Natural killer cell (primary cell): Measurements from ENCODE around the gene REX1BD. TPM values are rescaled to one million over a fixed set of nuclear protein-coding genes. Genes with fewer than 3 reads are reported as not detected.
A peak's percentile ranks its signal among the peaks of the same experiment; 100 is the strongest.

ENCODE experiments used
- ATAC-seq, 3 donors: fragments of 150-1000 bp in 2 of 3; fragments of 200-7000 bp in 1 of 3; cut with Tn5 transposase; 1 replicate in 1 of 3; 2 replicates in 2 of 3; pipeline ENCODE4 v1.10.0; 2021; ENCODE audit warnings: mild to moderate bottlenecking in 2 of 3, moderate library complexity in 2 of 3
- DNase-seq, 2 donors: peaks; one replicate each; pipeline versions ENCODE4 v3.0.0 to v3.0.0-alpha.2; 2013 to 2021; ENCODE audit warnings: mixed read lengths in 1 of 2
- H3K27ac ChIP-seq: one replicate; pipeline ENCODE4 v1.5.1; 2013; ENCODE audit warnings: mild to moderate bottlenecking, low read length
- H3K27me3 ChIP-seq: one replicate; pipeline ENCODE4 v1.6.1; 2013; ENCODE audit warnings: low read length; ENCODE audit not compliant: control insufficient read depth, insufficient read depth
- H3K36me3 ChIP-seq: one replicate; pipeline ENCODE4 v1.6.1; 2013; ENCODE audit warnings: low read length; ENCODE audit not compliant: control insufficient read depth, insufficient read depth
- H3K4me1 ChIP-seq: one replicate; pipeline ENCODE4 v1.6.1; 2013; ENCODE audit warnings: low read length; ENCODE audit not compliant: control insufficient read depth, insufficient read depth
- H3K4me3 ChIP-seq: one replicate; pipeline ENCODE4 v1.5.1; 2013; ENCODE audit warnings: low read length
- H3K9me3 ChIP-seq: one replicate; pipeline ENCODE4 v1.6.1; 2013; ENCODE audit warnings: low read length; ENCODE audit not compliant: control insufficient read depth, insufficient read depth
- H3K27ac Mint-ChIP-seq, 2 donors: one replicate each; pipeline ENCODE4 v1.8.0; 2022; ENCODE audit warnings: mild to moderate bottlenecking in 2 of 2, mixed read lengths in 2 of 2, moderate library complexity in 1 of 2
- H3K27me3 Mint-ChIP-seq, 2 donors: one replicate each; pipeline ENCODE4 v1.8.0; 2022; ENCODE audit warnings: low read depth in 2 of 2, mixed read lengths in 2 of 2
- H3K36me3 Mint-ChIP-seq: one replicate; pipeline ENCODE4 v1.8.0; 2022; ENCODE audit warnings: mixed read lengths
- H3K4me1 Mint-ChIP-seq, 2 donors: one replicate each; pipeline ENCODE4 v1.8.0; 2022; ENCODE audit warnings: mixed read lengths in 2 of 2
- H3K4me3 Mint-ChIP-seq: one replicate; pipeline ENCODE4 v1.8.0; 2022; ENCODE audit warnings: mild to moderate bottlenecking, moderate library complexity, mixed read lengths
- H3K9me3 Mint-ChIP-seq, 2 donors: one replicate each; pipeline ENCODE4 v1.8.0; 2022; ENCODE audit warnings: mixed read lengths in 2 of 2
- WGBS: methylation state at CpG from one replicate; pipeline ENCODE4 v1.1.7; 2013; ENCODE audit warnings: missing lambda C conversion rate; ENCODE audit not compliant: insufficient coverage; 5-methylcytosine and 5-hydroxymethylcytosine counted together
- intact Hi-C: fragments of 100-400 bp; cut with micrococcal nuclease; formaldehyde crosslinking; loops from one replicate; pipeline ENCODE4 v1.14.2; 2022
- total RNA-seq, 4 donors: library from RNA; stranded (reverse); fragments of 120-200 nt in 1 of 4; gene quantifications; one replicate each; pipeline versions ENCODE4 v1.2.3 to v1.2.4, GENCODE V29; 2013 to 2022
- TF ChIP-seq, protein P1 (sequence below): fragments of 200-600 bp; IDR thresholded peaks from one replicate; pipeline ENCODE4 v1.8.0; 2022; ENCODE audit warnings: antibody characterized with exemption

The REX1BD gene
- total RNA-seq, 3 donors from 2014 or later (not counting 1 experiment from before 2014, with no cell fraction given), result 80.6 to 86.9 (median 85.3) TPM

DNA sequence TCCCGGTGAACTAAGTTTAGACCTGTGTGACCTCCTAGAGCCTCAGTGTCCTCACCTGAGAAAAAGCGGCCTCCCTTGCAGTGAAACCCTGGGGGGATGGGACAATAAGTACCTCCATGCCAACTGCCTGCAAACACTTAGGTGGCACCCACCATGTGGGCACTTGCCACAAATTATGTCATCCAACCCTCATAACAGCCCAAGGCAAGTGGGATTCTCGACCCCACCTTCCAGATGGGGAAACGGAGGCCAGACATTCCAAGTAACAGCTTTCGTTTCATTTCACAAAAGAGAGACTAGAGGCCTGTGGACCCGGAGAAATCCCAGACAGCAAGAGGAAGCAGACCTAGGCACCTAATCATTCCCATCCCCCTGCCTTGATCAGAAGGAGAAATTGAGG is 6.9 kb downstream of the REX1BD start:
- Mint-ChIP-seq H3K9me3 (no peaks in the 10 kb centered on the region), H3K27me3 (no peaks in the 10 kb centered on the region), H3K36me3 (no peaks in the 10 kb centered on the region), H3K4me3 (peak overlapping the region; percentile 37), H3K4me1 (peaks cover 5 to 25% of the 10 kb centered on the region in 2 donors), H3K27ac (no peak overlapping the region)
- ATAC-seq (no peak), DNase-seq (no peak)
- Histone ChIP-seq H3K4me1 (peaks cover 30% of the 10 kb centered on the region), H3K36me3 (peaks cover 4% of the 10 kb centered on the region), H3K4me3 (no peak overlapping the region), H3K27ac (no peak overlapping the region), H3K9me3 (no peaks in the 10 kb centered on the region), H3K27me3 (peaks cover 12% of the 10 kb centered on the region)
- WGBS, result 86% methylated on average over 6 of the region's 6 CpGs
- TF ChIP-seq, protein P1, sequence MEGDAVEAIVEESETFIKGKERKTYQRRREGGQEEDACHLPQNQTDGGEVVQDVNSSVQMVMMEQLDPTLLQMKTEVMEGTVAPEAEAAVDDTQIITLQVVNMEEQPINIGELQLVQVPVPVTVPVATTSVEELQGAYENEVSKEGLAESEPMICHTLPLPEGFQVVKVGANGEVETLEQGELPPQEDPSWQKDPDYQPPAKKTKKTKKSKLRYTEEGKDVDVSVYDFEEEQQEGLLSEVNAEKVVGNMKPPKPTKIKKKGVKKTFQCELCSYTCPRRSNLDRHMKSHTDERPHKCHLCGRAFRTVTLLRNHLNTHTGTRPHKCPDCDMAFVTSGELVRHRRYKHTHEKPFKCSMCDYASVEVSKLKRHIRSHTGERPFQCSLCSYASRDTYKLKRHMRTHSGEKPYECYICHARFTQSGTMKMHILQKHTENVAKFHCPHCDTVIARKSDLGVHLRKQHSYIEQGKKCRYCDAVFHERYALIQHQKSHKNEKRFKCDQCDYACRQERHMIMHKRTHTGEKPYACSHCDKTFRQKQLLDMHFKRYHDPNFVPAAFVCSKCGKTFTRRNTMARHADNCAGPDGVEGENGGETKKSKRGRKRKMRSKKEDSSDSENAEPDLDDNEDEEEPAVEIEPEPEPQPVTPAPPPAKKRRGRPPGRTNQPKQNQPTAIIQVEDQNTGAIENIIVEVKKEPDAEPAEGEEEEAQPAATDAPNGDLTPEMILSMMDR, result no peak
- intact Hi-C loops, result loop anchor here (1.0 kb wide), 1 partner anchor 252 kb away; no protein-coding TSS in a partner anchor

DNA sequence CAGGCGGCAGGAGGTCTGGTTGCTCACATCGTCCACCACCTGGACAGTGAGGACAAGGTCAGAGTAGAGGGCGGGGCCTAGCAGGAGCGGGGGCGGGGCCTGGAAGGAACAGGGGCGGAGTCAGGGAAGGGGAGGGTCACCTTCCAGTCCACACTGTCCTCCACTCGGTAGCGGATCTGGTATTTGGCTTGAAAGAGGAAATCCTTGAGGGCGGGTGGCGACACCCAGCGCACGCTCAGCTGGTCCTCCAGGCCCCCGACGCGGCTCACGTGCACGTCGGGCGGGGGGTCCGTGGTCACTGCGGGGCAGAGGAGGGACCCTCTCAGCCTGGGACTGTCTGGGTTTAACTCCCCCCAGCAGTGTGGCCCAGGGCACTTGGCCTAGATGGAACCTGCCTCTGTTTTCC is 8.2 kb downstream of the REX1BD start:
- DNase-seq (no peak), ATAC-seq (peak in 2 of 3 donors; percentile 26 to 36)
- H3K27me3 ChIP-seq, result peaks cover 13% of the 10 kb centered on the region
- H3K4me3 ChIP-seq, result no peak overlapping the region
- 21% methylated on average over 20 of the region's 21 CpGs for WGBS
- no peak overlapping the region for H3K27ac ChIP-seq
- Mint-ChIP-seq H3K9me3 (no peaks in the 10 kb centered on the region), H3K27ac (no peak overlapping the region), H3K27me3 (peaks cover 0 to 4% of the 10 kb centered on the region in 2 donors), H3K4me3 (no peak overlapping the region), H3K36me3 (no peaks in the 10 kb centered on the region), H3K4me1 (peaks cover 5 to 21% of the 10 kb centered on the region in 2 donors)
- H3K36me3 ChIP-seq, result no peaks in the 10 kb centered on the region
- H3K4me1 ChIP-seq, result peaks cover 27% of the 10 kb centered on the region
- intact Hi-C loops, result no loop called here
- TF ChIP-seq, protein P1, result no peak
- no peaks in the 10 kb centered on the region for H3K9me3 ChIP-seq

DNA sequence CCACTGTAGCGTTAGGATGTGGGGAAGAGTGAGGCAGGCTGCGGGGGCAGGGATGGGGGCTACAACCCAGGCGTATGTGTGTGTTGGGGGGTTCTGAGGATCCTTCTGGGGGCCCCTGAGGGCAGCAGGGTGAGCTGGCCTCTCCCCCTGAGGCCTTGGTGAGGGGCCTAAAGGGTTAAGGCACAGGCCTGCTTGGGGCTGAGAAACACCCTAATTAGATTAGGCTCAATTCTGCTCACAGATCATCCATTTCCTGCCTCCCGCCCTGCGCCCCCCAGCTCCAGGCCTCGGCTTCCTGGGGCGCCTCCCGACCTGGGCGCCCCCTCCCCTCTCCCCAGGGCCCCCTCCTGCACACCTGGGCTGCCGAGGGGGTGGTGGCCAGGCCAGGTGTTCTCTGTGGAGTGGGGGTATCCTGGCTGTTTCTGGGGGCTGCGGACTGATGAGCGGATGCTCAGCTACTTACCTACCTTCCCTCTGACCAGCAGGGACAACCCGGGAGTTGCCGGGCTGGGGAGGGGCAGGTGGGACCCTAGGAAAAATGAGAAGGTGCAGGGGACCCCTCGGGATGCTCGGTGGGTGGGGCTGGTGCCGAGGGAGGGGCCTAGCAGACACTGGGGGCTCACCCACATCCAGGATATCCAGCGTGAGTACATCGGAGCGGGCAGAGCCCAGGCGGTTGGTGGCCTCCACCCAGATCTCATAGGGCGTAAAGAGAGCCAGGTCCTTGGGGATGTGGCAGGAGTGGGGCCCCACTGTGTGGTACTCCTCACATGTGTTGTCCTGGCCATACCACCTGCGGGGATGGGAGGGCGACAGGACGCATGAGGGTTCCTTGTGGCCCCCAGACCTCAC is 9.4 kb downstream of the REX1BD start:
- WGBS, result 58% methylated on average over 19 of the region's 25 CpGs
- DNase-seq (no peak), ATAC-seq (no peak)
- Mint-ChIP-seq H3K27me3 (peaks cover 4 to 10% of the 10 kb centered on the region in 2 donors), H3K9me3 (no peaks in the 10 kb centered on the region), H3K36me3 (no peaks in the 10 kb centered on the region), H3K4me3 (no peak overlapping the region), H3K4me1 (peaks cover 5 to 23% of the 10 kb centered on the region in 2 donors), H3K27ac (no peak overlapping the region)
- Histone ChIP-seq H3K9me3 (no peaks in the 10 kb centered on the region), H3K4me1 (peaks cover 27% of the 10 kb centered on the region), H3K4me3 (no peak overlapping the region), H3K27me3 (peaks cover 19% of the 10 kb centered on the region), H3K27ac (no peak overlapping the region), H3K36me3 (no peaks in the 10 kb centered on the region)
- intact Hi-C loops, result no loop called here
- TF ChIP-seq, protein P1, result no peak
